NCI-H82 treated with DMSO at 0.1 percent for 48 hours (cell line): ENCODE measurements around the gene IDS.
"Not testable (repeated sequence)": the region's sequence is repeated elsewhere in the genome, so short reads cannot be mapped to it uniquely, and the experiment has no call there.

Source experiments
- DNase-seq: peaks from one replicate; lab custom pipeline; 2025; ENCODE audit not compliant: unreplicated experiment; lab: John Stamatoyannopoulos, UW

Gene IDS

GRCh38 chrX:149502923-149503322 is 2.2 kb downstream of the IDS start:
- not testable (repeated sequence) for DNase-seq

- DNase-seq = no peak
Observed at GRCh38 chrX:149499766-149500165, 5.3 kb downstream of the IDS start.

GRCh38 chrX:149498767-149499166 is 6.3 kb downstream of the IDS start:
- DNase-seq = no peak

GRCh38 chrX:149497626-149498025 is 7.5 kb downstream of the IDS start:
- no peak for DNase-seq

- DNase-seq = no peak
Observed at GRCh38 chrX:149497054-149497453, 8.1 kb downstream of the IDS start.

GRCh38 chrX:149495573-149496071 is 9.5 kb downstream of the IDS start:
- no peak for DNase-seq

- no peak for DNase-seq
Observed at GRCh38 chrX:149494844-149495565, 10.1 kb downstream of the IDS start.

GRCh38 chrX:149493567-149494562 is 11.2 kb downstream of the IDS start:
- DNase-seq = no peak

GRCh38 chrX:149491812-149492211 is 13.3 kb downstream of the IDS start:
- no peak for DNase-seq

- DNase-seq = no peak
Observed at GRCh38 chrX:149490100-149490499, 15.0 kb downstream of the IDS start.

GRCh38 chrX:149488411-149489052 is 16.6 kb downstream of the IDS start:
- not testable (repeated sequence) for DNase-seq

GRCh38 chrX:149488008-149488407 is 17.1 kb downstream of the IDS start:
- not testable (repeated sequence) for DNase-seq

- DNase-seq = no peak
Observed at GRCh38 chrX:149487292-149487691, 17.8 kb downstream of the IDS start.

GRCh38 chrX:149476513-149476912 is 28.6 kb downstream of the IDS start:
- DNase-seq = no peak

- DNase-seq = no peak
Observed at GRCh38 chrX:149473966-149474365, 31.1 kb downstream of the IDS start.

GRCh38 chrX:149473092-149473491 is 32.0 kb downstream of the IDS start:
- no peak for DNase-seq

- no peak for DNase-seq
Observed at GRCh38 chrX:149472625-149473024, 32.5 kb downstream of the IDS start.

GRCh38 chrX:149471397-149471796 is 33.7 kb downstream of the IDS start:
- no peak for DNase-seq

GRCh38 chrX:149470955-149471354 is 34.2 kb downstream of the IDS start:
- DNase-seq = peak; percentile 42

- DNase-seq = no peak
Observed at GRCh38 chrX:149469406-149469805, 35.7 kb downstream of the IDS start.

- no peak for DNase-seq
Observed at GRCh38 chrX:149467920-149468319, 37.2 kb downstream of the IDS start.
